Measurements from ENCODE around the gene CHST15. TPM values are rescaled to one million over a fixed set of nuclear protein-coding genes. Genes with fewer than 3 reads are reported as not detected.

The CHST15 gene
- total and polyA plus RNA-seq, 2 of the 13 experiments (the other 11 are each of a cell fraction or from before 2014, with no cell fraction given) = 1.4 to 94.7 TPM

GRCh38 chr10:124048371-124049290, 44.8 kb downstream of the CHST15 start (continued):
- TF ChIP-seq MBD4 (IDR thresholded peaks at IDR 0.05; ENCODE audit: borderline replicate concordance, low read length) (no peak), MXI1 (IDR thresholded peaks at IDR 0.05; ENCODE audit: borderline replicate concordance, low read depth, low read length) (peak; percentile 33; the same call in 1 of the 3 replicates), NPAS2 (CRISPR knock-in tag; IDR thresholded peaks at IDR 0.05; ENCODE audit: borderline replicate concordance) (no peak), ZNF510 (CRISPR knock-in tag; IDR thresholded peaks at IDR 0.05; ENCODE audit: low read depth) (no peak), DNMT1 (CRISPR knock-in tag; IDR thresholded peaks at IDR 0.05) (no peak), ZBTB39 (CRISPR knock-in tag; IDR thresholded peaks at IDR 0.05) (0 out of 2 replicates have a peak, but pooled peaks have one; percentile 51), NFE2L1 (CRISPR knock-in tag; IDR thresholded peaks at IDR 0.05; ENCODE audit: borderline replicate concordance) (no peak), FLYWCH1 (CRISPR knock-in tag; IDR thresholded peaks at IDR 0.05) (no peak), ZNF382 (CRISPR knock-in tag; IDR thresholded peaks at IDR 0.05; ENCODE audit: borderline replicate concordance) (no peak), ZNF567 (CRISPR knock-in tag; IDR thresholded peaks at IDR 0.05; ENCODE audit: borderline replicate concordance) (no peak), CREB1 (IDR thresholded peaks at IDR 0.05) (no peak), CREB1 (CRISPR knock-in tag; IDR thresholded peaks at IDR 0.05) (peak; percentile 69), SETDB1 (CRISPR knock-in tag; IDR thresholded peaks at IDR 0.05; ENCODE audit: borderline replicate concordance) (no peak), ZNF138 (CRISPR knock-in tag; IDR thresholded peaks at IDR 0.05; ENCODE audit: low read depth) (no peak), ZNF710 (CRISPR knock-in tag; IDR thresholded peaks at IDR 0.05; ENCODE audit: borderline replicate concordance) (peak; percentile 90; the same call in 1 of the 2 replicates), SRSF1 (optimal IDR thresholded peaks at IDR 0.05; ENCODE audit: low read depth, low read length) (no peak), ZNF563 (CRISPR knock-in tag; IDR thresholded peaks at IDR 0.05) (no peak), JUND (CRISPR knock-in tag; IDR thresholded peaks at IDR 0.05) (no peak)
- TF ChIP-seq, protein P1, sequence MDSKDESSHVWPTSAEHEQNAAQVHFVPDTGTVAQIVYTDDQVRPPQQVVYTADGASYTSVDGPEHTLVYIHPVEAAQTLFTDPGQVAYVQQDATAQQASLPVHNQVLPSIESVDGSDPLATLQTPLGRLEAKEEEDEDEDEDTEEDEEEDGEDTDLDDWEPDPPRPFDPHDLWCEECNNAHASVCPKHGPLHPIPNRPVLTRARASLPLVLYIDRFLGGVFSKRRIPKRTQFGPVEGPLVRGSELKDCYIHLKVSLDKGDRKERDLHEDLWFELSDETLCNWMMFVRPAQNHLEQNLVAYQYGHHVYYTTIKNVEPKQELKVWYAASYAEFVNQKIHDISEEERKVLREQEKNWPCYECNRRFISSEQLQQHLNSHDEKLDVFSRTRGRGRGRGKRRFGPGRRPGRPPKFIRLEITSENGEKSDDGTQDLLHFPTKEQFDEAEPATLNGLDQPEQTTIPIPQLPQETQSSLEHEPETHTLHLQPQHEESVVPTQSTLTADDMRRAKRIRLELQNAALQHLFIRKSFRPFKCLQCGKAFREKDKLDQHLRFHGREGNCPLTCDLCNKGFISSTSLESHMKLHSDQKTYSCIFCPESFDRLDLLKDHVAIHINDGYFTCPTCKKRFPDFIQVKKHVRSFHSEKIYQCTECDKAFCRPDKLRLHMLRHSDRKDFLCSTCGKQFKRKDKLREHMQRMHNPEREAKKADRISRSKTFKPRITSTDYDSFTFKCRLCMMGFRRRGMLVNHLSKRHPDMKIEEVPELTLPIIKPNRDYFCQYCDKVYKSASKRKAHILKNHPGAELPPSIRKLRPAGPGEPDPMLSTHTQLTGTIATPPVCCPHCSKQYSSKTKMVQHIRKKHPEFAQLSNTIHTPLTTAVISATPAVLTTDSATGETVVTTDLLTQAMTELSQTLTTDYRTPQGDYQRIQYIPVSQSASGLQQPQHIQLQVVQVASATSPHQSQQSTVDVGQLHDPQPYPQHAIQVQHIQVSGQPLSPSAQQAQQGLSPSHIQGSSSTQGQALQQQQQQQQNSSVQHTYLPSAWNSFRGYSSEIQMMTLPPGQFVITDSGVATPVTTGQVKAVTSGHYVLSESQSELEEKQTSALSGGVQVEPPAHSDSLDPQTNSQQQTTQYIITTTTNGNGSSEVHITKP (CRISPR knock-in tag; IDR thresholded peaks at IDR 0.05; ENCODE audit: low read depth) = 0 out of 2 replicates have a peak, but pooled peaks have one; percentile 52
- TF ChIP-seq, protein P2, sequence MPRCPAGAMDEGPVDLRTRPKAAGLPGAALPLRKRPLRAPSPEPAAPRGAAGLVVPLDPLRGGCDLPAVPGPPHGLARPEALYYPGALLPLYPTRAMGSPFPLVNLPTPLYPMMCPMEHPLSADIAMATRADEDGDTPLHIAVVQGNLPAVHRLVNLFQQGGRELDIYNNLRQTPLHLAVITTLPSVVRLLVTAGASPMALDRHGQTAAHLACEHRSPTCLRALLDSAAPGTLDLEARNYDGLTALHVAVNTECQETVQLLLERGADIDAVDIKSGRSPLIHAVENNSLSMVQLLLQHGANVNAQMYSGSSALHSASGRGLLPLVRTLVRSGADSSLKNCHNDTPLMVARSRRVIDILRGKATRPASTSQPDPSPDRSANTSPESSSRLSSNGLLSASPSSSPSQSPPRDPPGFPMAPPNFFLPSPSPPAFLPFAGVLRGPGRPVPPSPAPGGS (CRISPR knock-in tag; IDR thresholded peaks at IDR 0.05) = no peak

Measured in HepG2 (cell line).